Endothelial cell of umbilical vein (primary cell): ENCODE data around the gene PHTF1. TPM values are rescaled to one million over a fixed set of nuclear protein-coding genes. Genes with fewer than 3 reads are reported as not detected.

Experiments
- BruUV-seq: library from RNA; stranded (reverse); fragments of 400-500 nt; replicated peaks from 2 replicates; lab custom pipeline; 2021; lab: Mats Ljungman, UMichigan
- CTCF ChIA-PET: fragments of 300-600, 350-600 bp; sonication (Branson Sonifier 250); formaldehyde crosslinking; loops from one replicate; lab custom pipeline; 2021; ENCODE audit warnings: antibody characterized with exemption, inconsistent platforms; lab: Charles Lee
- POLR2A ChIA-PET: fragments of 300-600, 350-600 bp; sonication (Branson Sonifier 250); formaldehyde crosslinking; loops from one replicate; lab custom pipeline; 2021; ENCODE audit warnings: antibody characterized with exemption, inconsistent platforms; lab: Charles Lee
- DNase-seq: peaks from one replicate; pipeline ENCODE4 v3.0.0-alpha.2; 2011; ENCODE audit warnings: low read depth, low spot score
- FAIRE-seq: peaks from 2 replicates; lab custom pipeline; 2011; peaks lifted over from hg19 to GRCh38; lab: Jason Lieb, UNC
- H2AFZ ChIP-seq: 2 replicates; pipeline ENCODE4 v1.6.0; 2012; ENCODE audit warnings: low read depth, low read length, control low read depth, inconsistent platforms
- H3K27ac ChIP-seq: 2 replicates; pipeline ENCODE4 v1.5.1; 2011; ENCODE audit warnings: low read depth, mild to moderate bottlenecking, control low read depth, low read length, moderate library complexity; ENCODE audit not compliant: insufficient read depth
- H3K27me3 ChIP-seq, 2 experiments: 2 replicates each; pipeline versions ENCODE4 v1.6.0 to v1.6.1; 2011; ENCODE audit warnings: low read length in 2 of 2, mixed read lengths in 1 of 2; ENCODE audit not compliant: control insufficient read depth in 2 of 2, insufficient read depth in 2 of 2
- H3K36me3 ChIP-seq, 2 experiments: 2 replicates in 1 of 2; 3 replicates in 1 of 2; pipeline ENCODE4 v1.5.1; 2011; ENCODE audit warnings: low read length in 2 of 2, mild to moderate bottlenecking in 1 of 2, moderate library complexity in 1 of 2; ENCODE audit not compliant: control insufficient read depth in 2 of 2, insufficient read depth in 2 of 2; ENCODE audit errors: extremely low read depth in 1 of 2
- H3K4me1 ChIP-seq: 3 replicates; pipeline ENCODE4 v1.5.1; 2011; ENCODE audit warnings: mild to moderate bottlenecking, low read length; ENCODE audit not compliant: control insufficient read depth, insufficient read depth; ENCODE audit errors: extremely low read depth
- H3K4me2 ChIP-seq: 2 replicates; pipeline ENCODE4 v1.6.1; 2011; ENCODE audit warnings: low read length, control low read depth, mixed read lengths; ENCODE audit not compliant: insufficient read depth
- H3K4me3 ChIP-seq, 3 experiments: fragments of 200-600 bp in 1 of 3; sonication (generic), shearing (Covaris generic) in 1 of 3; replicated peaks in 1 of 3; 2 replicates each; pipeline ENCODE4 v1.5.1; 2011 to 2016; ENCODE audit warnings: control low read depth in 3 of 3, low read length in 3 of 3, mild to moderate bottlenecking in 2 of 3, inconsistent platforms in 1 of 3, low read depth in 1 of 3, moderate library complexity in 1 of 3; ENCODE audit not compliant: insufficient read depth in 1 of 3
- H3K79me2 ChIP-seq: 2 replicates; pipeline ENCODE4 v1.6.0; 2012; ENCODE audit warnings: low read length, inconsistent platforms; ENCODE audit not compliant: control insufficient read depth, insufficient read depth
- H3K9ac ChIP-seq: replicated peaks from 2 replicates; pipeline ENCODE3; 2011; ENCODE audit warnings: low read length, control low read depth; ENCODE audit not compliant: insufficient read depth; ENCODE audit errors: extremely low read depth
- H3K9me1 ChIP-seq: replicated peaks from 3 replicates; pipeline ENCODE4 v1.6.0; 2011; ENCODE audit warnings: mild to moderate bottlenecking, low read length; ENCODE audit not compliant: control insufficient read depth, insufficient read depth; ENCODE audit errors: extremely low read depth
- H3K9me3 ChIP-seq: replicated peaks from 2 replicates; pipeline ENCODE4 v1.5.1; 2012; ENCODE audit warnings: low read length, inconsistent platforms; ENCODE audit not compliant: control insufficient read depth, insufficient read depth
- H4K20me1 ChIP-seq: replicated peaks from 2 replicates; pipeline ENCODE3; 2011; ENCODE audit warnings: mild to moderate bottlenecking, low read length; ENCODE audit not compliant: control insufficient read depth, insufficient read depth; ENCODE audit errors: extremely low read depth
- EZH2 ChIP-seq: IDR thresholded peaks from 2 replicates; pipeline ENCODE4 v1.6.1; 2012; ENCODE audit warnings: borderline replicate concordance, low read depth, mild to moderate bottlenecking, moderate library complexity, low read length, inconsistent platforms; ENCODE audit not compliant: severe bottlenecking
- FOS ChIP-seq: IDR thresholded peaks from 2 replicates; pipeline ENCODE4 v1.6.1; 2011; ENCODE audit warnings: mild to moderate bottlenecking, low read length, moderate library complexity, borderline replicate concordance; ENCODE audit not compliant: insufficient read depth
- GATA2 ChIP-seq: IDR thresholded peaks from 2 replicates; pipeline ENCODE4 v1.7.0; 2011; ENCODE audit warnings: low read depth, mild to moderate bottlenecking, moderate library complexity, mixed read lengths, low read length; ENCODE audit not compliant: insufficient read length, insufficient read depth
- JUN ChIP-seq: IDR thresholded peaks from 2 replicates; pipeline ENCODE4 v1.6.1; 2011; ENCODE audit warnings: borderline replicate concordance, low read depth; ENCODE audit not compliant: insufficient read length, insufficient read depth
- MYC ChIP-seq: IDR thresholded peaks from one replicate; pipeline ENCODE4 v1.6.1; 2011; ENCODE audit warnings: mild to moderate bottlenecking, low read depth, low read length
- POLR2A ChIP-seq: IDR thresholded peaks from 2 replicates; pipeline ENCODE4 v1.6.1; 2012; ENCODE audit warnings: low read depth, mild to moderate bottlenecking, control low read depth, low read length
- POLR2AphosphoS5 ChIP-seq: IDR thresholded peaks from 2 replicates; pipeline ENCODE4 v1.6.1; 2012; ENCODE audit warnings: low read depth, mild to moderate bottlenecking, control low read depth, low read length, moderate library complexity; ENCODE audit not compliant: insufficient read depth
- dilution Hi-C: fragments of 300-500 bp; cut with MboI; formaldehyde crosslinking; loops from one replicate; pipeline ENCODE4 v1.15.0; 2019; ENCODE audit warnings: low sequenced_read_pairs; ENCODE audit not compliant: extremely low pct_ligation_motif_present
- intact Hi-C: fragments of 100-400 bp; cut with micrococcal nuclease; formaldehyde crosslinking; loops from one replicate; pipeline ENCODE4 v1.10.0; 2022
- polyA plus RNA-seq, 4 experiments: library from polyadenylated mRNA; depleted of rRNA in 3 of 4; stranded (reverse) in 3 of 4; unstranded in 1 of 4; fragments of >200 nt; gene quantifications; 2 replicates each; pipeline versions ENCODE4 v1.2.1 to v1.2.3, GENCODE V29; 2011 to 2012; ENCODE audit warnings: missing spikeins in 1 of 4
- total RNA-seq: library from RNA; stranded (reverse); gene quantifications from 2 replicates; pipeline ENCODE4 v1.2.3, GENCODE V29; 2021
- TF ChIP-seq, protein P1 (sequence below): IDR thresholded peaks from 2 replicates; pipeline ENCODE4 v1.6.1; 2011; ENCODE audit not compliant: insufficient read depth, insufficient read length
- TF ChIP-seq, protein P2 (sequence below), 2 donors: IDR thresholded peaks; 1 replicate in 1 of 2; 2 replicates in 1 of 2; pipeline ENCODE4 v1.5.1; 2011; ENCODE audit warnings: low read length in 2 of 2, mild to moderate bottlenecking in 2 of 2, moderate library complexity in 2 of 2, control low read depth in 1 of 2, inconsistent platforms in 1 of 2, low read depth in 1 of 2; ENCODE audit not compliant: insufficient read depth in 1 of 2; ENCODE audit errors: extremely low read depth in 1 of 2

Gene PHTF1
- total and polyA plus RNA-seq, 2 donors (not counting 3 experiments of a cell fraction or from before 2014, with no cell fraction given) = 26.3 to 62.6 TPM

- FAIRE-seq (no peak), DNase-seq (no peak)
- intact Hi-C loops = no loop called here
- ChIA-PET CTCF (interaction anchor here (1.0 kb wide), 1 partner anchor 12 kb away, joined by 3 read pairs; no protein-coding TSS in a partner anchor), POLR2A (interaction anchor here (0.6 kb wide), 1 partner anchor 35 kb away, joined by 3 read pairs; no protein-coding TSS in a partner anchor)
- Histone ChIP-seq H3K9ac (no peak overlapping the region), H2AFZ (no peak overlapping the region), H3K9me3 (no peaks in the 10 kb centered on the region), H4K20me1 (no peaks in the 10 kb centered on the region), H3K79me2 (peaks cover 1% of the 10 kb centered on the region), H3K27ac (no peak overlapping the region), H3K4me3 (no peak overlapping the region), H3K36me3 (peaks cover 3 to 13% of the 10 kb centered on the region in 2 experiments), H3K4me1 (no peaks in the 10 kb centered on the region), H3K9me1 (no peaks in the 10 kb centered on the region), H3K27me3 (no peaks in the 10 kb centered on the region), H3K4me2 (no peak overlapping the region)
- no peak for TF ChIP-seq EZH2
- no peak for TF ChIP-seq GATA2
- TF ChIP-seq MYC = no peak
- no peak for TF ChIP-seq POLR2A
- no peak for TF ChIP-seq JUN
- TF ChIP-seq FOS = no peak
- no peak for TF ChIP-seq POLR2AphosphoS5
- TF ChIP-seq, protein P1, sequence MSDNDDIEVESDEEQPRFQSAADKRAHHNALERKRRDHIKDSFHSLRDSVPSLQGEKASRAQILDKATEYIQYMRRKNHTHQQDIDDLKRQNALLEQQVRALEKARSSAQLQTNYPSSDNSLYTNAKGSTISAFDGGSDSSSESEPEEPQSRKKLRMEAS = no peak
- TF ChIP-seq, protein P2, sequence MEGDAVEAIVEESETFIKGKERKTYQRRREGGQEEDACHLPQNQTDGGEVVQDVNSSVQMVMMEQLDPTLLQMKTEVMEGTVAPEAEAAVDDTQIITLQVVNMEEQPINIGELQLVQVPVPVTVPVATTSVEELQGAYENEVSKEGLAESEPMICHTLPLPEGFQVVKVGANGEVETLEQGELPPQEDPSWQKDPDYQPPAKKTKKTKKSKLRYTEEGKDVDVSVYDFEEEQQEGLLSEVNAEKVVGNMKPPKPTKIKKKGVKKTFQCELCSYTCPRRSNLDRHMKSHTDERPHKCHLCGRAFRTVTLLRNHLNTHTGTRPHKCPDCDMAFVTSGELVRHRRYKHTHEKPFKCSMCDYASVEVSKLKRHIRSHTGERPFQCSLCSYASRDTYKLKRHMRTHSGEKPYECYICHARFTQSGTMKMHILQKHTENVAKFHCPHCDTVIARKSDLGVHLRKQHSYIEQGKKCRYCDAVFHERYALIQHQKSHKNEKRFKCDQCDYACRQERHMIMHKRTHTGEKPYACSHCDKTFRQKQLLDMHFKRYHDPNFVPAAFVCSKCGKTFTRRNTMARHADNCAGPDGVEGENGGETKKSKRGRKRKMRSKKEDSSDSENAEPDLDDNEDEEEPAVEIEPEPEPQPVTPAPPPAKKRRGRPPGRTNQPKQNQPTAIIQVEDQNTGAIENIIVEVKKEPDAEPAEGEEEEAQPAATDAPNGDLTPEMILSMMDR (IDR thresholded peaks at IDR 0.05; ENCODE audit: extremely low read depth in 1 of 2, insufficient read depth in 1 of 2, low read depth in 1 of 2, low read length in 2 of 2) = no peak
- no TSS peak for BruUV-seq
- dilution Hi-C loops = no loop called here
Measured at GRCh38 chr1:113768916-113769600, 9.8 kb upstream of the PHTF1 start.
